ENCODE data around the gene NCKAP5L. TPM values are rescaled to one million over a fixed set of nuclear protein-coding genes. Genes with fewer than 3 reads are reported as not detected.
A peak's percentile ranks its signal among the peaks of the same experiment; 100 is the strongest.
"Not testable (repeated sequence)": the region's sequence is repeated elsewhere in the genome, so short reads cannot be mapped to it uniquely, and the experiment has no call there.

NCKAP5L gene
- total and polyA plus RNA-seq, 2 donors (not counting 1 experiment from before 2014, with no cell fraction given), result 3.9 to 14.2 TPM

DNA sequence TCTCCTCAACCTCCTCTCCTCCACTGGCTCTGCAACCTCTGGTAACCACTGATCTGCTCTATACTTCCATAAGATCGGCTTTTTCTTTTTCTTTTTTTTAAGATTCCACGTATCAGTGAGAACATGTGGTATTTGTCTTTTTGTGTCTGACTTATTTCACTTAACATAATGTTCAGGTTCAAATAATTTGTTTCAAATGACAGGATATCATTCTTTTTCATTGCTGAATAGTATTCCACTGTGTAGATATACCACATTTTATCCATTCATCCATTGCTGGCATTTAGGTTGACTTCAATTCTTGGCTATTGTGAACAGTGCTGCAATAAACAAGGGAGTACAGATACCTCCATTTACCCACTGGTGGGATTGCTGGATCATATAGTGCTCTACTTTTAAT is 40.5 kb downstream of the NCKAP5L start:
- Histone ChIP-seq H3K27ac (ENCODE audit: insufficient read depth, low read length) (no peak overlapping the region), H3K9me3 (ENCODE audit: control insufficient read depth, insufficient read depth, low read depth, low read length) (no peaks in the 10 kb centered on the region), H3K79me2 (ENCODE audit: control insufficient read depth, insufficient read depth, low read length) (no peaks in the 10 kb centered on the region), H2AFZ (ENCODE audit: low read length) (no peak overlapping the region), H3K36me3 (ENCODE audit: control insufficient read depth, insufficient read depth, low read length) (peaks cover 2% of the 10 kb centered on the region), H3K9ac (ENCODE audit: insufficient read depth, low read length) (no peak overlapping the region), H3K4me2 (ENCODE audit: extremely low read depth, insufficient read depth, low read length) (no peak overlapping the region), H3K27me3 (ENCODE audit: control insufficient read depth, insufficient read depth, low read length) (no peaks in the 10 kb centered on the region), H3K4me1 (ENCODE audit: control insufficient read depth, extremely low read depth, insufficient read depth, low read length) (peaks cover 8% of the 10 kb centered on the region), H3K4me3 (replicated peaks in 1 of 4; ENCODE audit: control extremely low read depth in 1 of 4, insufficient read depth in 1 of 4, low read depth in 3 of 4, low read length in 4 of 4) (no peak overlapping the region), H4K20me1 (ENCODE audit: control insufficient read depth, extremely low read depth, insufficient read depth, low read length) (no peaks in the 10 kb centered on the region)
- TF ChIP-seq CTCF (conservative IDR thresholded peaks at IDR 0.05 in 1 of 2, IDR thresholded peaks at IDR 0.05 in 1 of 2; ENCODE audit: low read depth in 1 of 2, low read length in 2 of 2), result no peak
- no peak for TF ChIP-seq EZH2 (IDR thresholded peaks at IDR 0.05; ENCODE audit: low read length, missing control alignments)
- no peak for DNase-seq (ENCODE audit: low read depth in 2 of 2)

DNA sequence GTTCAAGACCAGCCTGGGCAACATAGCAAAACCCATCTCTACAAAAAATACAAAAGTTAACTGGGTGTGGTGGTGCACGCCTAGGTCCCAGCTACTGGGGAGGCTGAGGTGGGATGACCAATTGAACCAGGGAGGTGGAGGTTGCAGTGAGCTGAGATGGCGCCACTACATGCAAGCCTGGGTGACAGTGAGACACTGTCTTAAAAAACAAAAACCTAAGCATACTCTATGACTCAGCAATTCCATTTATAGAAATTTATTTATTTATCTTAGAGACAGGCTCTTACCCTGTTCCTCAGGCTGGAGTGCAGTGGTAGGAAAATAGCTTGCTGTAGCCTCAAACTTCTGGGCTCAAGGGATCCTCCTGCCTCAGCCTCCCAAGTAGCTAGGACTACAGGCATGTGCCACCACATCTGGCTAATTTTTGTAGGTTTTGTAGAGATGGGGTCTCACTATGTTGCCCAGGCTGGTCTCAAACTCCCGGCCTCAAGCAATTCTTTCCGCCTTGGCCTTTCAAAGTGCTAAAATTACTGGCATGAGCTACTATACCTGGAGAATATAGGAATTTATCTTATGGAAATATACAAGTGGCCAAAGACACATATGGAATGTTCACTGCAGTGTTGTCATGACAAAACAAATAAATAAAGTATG is 43.3 kb downstream of the NCKAP5L start:
- H3K36me3 ChIP-seq (ENCODE audit: control insufficient read depth, insufficient read depth, low read length), result no peaks in the 10 kb centered on the region
- DNase-seq (ENCODE audit: low read depth in 2 of 2), result peak; percentile 52 to 62
- H3K4me2 ChIP-seq (ENCODE audit: extremely low read depth, insufficient read depth, low read length), result no peak overlapping the region
- H3K79me2 ChIP-seq (ENCODE audit: control insufficient read depth, insufficient read depth, low read length), result no peaks in the 10 kb centered on the region
- H3K9me3 ChIP-seq (ENCODE audit: control insufficient read depth, insufficient read depth, low read depth, low read length), result no peaks in the 10 kb centered on the region
- no peak overlapping the region for H3K9ac ChIP-seq (ENCODE audit: insufficient read depth, low read length)
- H2AFZ ChIP-seq (ENCODE audit: low read length), result no peak overlapping the region
- H3K27me3 ChIP-seq (ENCODE audit: control insufficient read depth, insufficient read depth, low read length), result no peaks in the 10 kb centered on the region
- no peak for TF ChIP-seq CTCF (conservative IDR thresholded peaks at IDR 0.05 in 1 of 2, IDR thresholded peaks at IDR 0.05 in 1 of 2; ENCODE audit: low read depth in 1 of 2, low read length in 2 of 2)
- TF ChIP-seq EZH2 (IDR thresholded peaks at IDR 0.05; ENCODE audit: low read length, missing control alignments), result no peak
- peak overlapping the region; percentile 5 for H3K27ac ChIP-seq (ENCODE audit: insufficient read depth, low read length)
- H3K4me3 ChIP-seq (replicated peaks in 1 of 4; ENCODE audit: control extremely low read depth in 1 of 4, insufficient read depth in 1 of 4, low read depth in 3 of 4, low read length in 4 of 4), result no peak overlapping the region
- peaks cover 8% of the 10 kb centered on the region for H3K4me1 ChIP-seq (ENCODE audit: control insufficient read depth, extremely low read depth, insufficient read depth, low read length)
- no peaks in the 10 kb centered on the region for H4K20me1 ChIP-seq (ENCODE audit: control insufficient read depth, extremely low read depth, insufficient read depth, low read length)

DNA sequence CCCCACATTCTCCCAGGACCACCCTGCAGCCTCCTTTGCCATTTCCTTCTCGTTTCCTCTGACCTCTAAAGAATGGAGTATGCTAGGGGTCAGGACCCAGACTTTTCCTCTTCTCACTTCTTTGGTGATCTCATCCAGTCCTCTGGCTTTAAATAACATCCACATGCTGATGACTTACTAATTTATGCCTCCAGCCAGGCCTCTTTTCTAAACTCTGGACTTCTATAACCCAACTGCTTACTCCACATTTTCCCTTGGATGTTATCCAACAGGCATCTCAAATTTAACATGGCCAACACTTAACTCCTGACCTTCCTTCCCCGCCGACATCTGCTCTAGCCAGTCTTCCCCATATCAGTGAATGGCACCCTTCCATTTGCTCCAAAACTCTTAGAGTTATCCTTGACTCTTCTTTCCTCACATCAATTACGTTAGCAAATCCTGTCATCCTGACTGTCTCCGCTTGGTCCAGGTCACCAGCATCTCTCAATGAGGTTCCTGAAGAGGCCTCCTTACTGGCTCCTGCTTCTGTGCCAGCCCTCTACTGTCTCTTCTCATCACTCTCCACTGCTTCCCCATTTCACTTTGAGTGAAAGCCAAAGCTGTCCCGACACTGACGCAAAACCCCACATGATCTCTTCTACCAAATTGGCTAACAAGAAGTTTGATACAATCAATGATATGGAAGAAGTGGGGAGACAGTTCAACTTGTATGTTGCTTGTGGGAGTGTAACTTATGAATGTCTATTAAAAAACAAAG is 44.1 kb downstream of the NCKAP5L start:
- Histone ChIP-seq H3K4me3 (replicated peaks in 1 of 4; ENCODE audit: control extremely low read depth in 1 of 4, insufficient read depth in 1 of 4, low read depth in 3 of 4, low read length in 4 of 4) (no peak overlapping the region), H3K9me3 (ENCODE audit: control insufficient read depth, insufficient read depth, low read depth, low read length) (no peaks in the 10 kb centered on the region), H3K27ac (ENCODE audit: insufficient read depth, low read length) (peak overlapping the region; percentile 51), H4K20me1 (ENCODE audit: control insufficient read depth, extremely low read depth, insufficient read depth, low read length) (no peaks in the 10 kb centered on the region), H3K27me3 (ENCODE audit: control insufficient read depth, insufficient read depth, low read length) (peaks cover 2% of the 10 kb centered on the region), H2AFZ (ENCODE audit: low read length) (no peak overlapping the region), H3K9ac (ENCODE audit: insufficient read depth, low read length) (no peak overlapping the region), H3K79me2 (ENCODE audit: control insufficient read depth, insufficient read depth, low read length) (no peaks in the 10 kb centered on the region), H3K36me3 (ENCODE audit: control insufficient read depth, insufficient read depth, low read length) (no peaks in the 10 kb centered on the region), H3K4me2 (ENCODE audit: extremely low read depth, insufficient read depth, low read length) (no peak overlapping the region), H3K4me1 (ENCODE audit: control insufficient read depth, extremely low read depth, insufficient read depth, low read length) (peaks cover 8% of the 10 kb centered on the region)
- no peak for TF ChIP-seq CTCF (conservative IDR thresholded peaks at IDR 0.05 in 1 of 2, IDR thresholded peaks at IDR 0.05 in 1 of 2; ENCODE audit: low read depth in 1 of 2, low read length in 2 of 2)
- peak; percentile 70 to 96 for DNase-seq (ENCODE audit: low read depth in 2 of 2)

GRCh38 chr12:49780914-49781313 is 47.3 kb downstream of the NCKAP5L start:
- not testable (repeated sequence) for H3K9me3 ChIP-seq (ENCODE audit: control insufficient read depth, insufficient read depth, low read depth, low read length); H3K4me3 ChIP-seq (replicated peaks in 1 of 4; ENCODE audit: control extremely low read depth in 1 of 4, insufficient read depth in 1 of 4, low read depth in 3 of 4, low read length in 4 of 4); H3K4me2 ChIP-seq (ENCODE audit: extremely low read depth, insufficient read depth, low read length); DNase-seq (ENCODE audit: low read depth in 2 of 2); H3K4me1 ChIP-seq (ENCODE audit: control insufficient read depth, extremely low read depth, insufficient read depth, low read length); H2AFZ ChIP-seq (ENCODE audit: low read length); H3K36me3 ChIP-seq (ENCODE audit: control insufficient read depth, insufficient read depth, low read length); H4K20me1 ChIP-seq (ENCODE audit: control insufficient read depth, extremely low read depth, insufficient read depth, low read length); H3K9ac ChIP-seq (ENCODE audit: insufficient read depth, low read length); H3K27me3 ChIP-seq (ENCODE audit: control insufficient read depth, insufficient read depth, low read length); H3K79me2 ChIP-seq (ENCODE audit: control insufficient read depth, insufficient read depth, low read length); H3K27ac ChIP-seq (ENCODE audit: insufficient read depth, low read length)

Measured in fibroblast of lung (primary cell).